HG03520 (cell line): ENCODE measurements around the gene RFXAP.
"Not testable (repeated sequence)": the region's sequence is repeated elsewhere in the genome, so short reads cannot be mapped to it uniquely, and the experiment has no call there.

Source experiments
- ATAC-seq: cut with Tn5 transposase; IDR thresholded peaks from one replicate; pipeline ENCODE4 v1.9.1; 2021; ENCODE audit warnings: mild to moderate bottlenecking, moderate library complexity; ENCODE audit not compliant: unreplicated experiment

The RFXAP gene, protein sequence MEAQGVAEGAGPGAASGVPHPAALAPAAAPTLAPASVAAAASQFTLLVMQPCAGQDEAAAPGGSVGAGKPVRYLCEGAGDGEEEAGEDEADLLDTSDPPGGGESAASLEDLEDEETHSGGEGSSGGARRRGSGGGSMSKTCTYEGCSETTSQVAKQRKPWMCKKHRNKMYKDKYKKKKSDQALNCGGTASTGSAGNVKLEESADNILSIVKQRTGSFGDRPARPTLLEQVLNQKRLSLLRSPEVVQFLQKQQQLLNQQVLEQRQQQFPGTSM

DNA sequence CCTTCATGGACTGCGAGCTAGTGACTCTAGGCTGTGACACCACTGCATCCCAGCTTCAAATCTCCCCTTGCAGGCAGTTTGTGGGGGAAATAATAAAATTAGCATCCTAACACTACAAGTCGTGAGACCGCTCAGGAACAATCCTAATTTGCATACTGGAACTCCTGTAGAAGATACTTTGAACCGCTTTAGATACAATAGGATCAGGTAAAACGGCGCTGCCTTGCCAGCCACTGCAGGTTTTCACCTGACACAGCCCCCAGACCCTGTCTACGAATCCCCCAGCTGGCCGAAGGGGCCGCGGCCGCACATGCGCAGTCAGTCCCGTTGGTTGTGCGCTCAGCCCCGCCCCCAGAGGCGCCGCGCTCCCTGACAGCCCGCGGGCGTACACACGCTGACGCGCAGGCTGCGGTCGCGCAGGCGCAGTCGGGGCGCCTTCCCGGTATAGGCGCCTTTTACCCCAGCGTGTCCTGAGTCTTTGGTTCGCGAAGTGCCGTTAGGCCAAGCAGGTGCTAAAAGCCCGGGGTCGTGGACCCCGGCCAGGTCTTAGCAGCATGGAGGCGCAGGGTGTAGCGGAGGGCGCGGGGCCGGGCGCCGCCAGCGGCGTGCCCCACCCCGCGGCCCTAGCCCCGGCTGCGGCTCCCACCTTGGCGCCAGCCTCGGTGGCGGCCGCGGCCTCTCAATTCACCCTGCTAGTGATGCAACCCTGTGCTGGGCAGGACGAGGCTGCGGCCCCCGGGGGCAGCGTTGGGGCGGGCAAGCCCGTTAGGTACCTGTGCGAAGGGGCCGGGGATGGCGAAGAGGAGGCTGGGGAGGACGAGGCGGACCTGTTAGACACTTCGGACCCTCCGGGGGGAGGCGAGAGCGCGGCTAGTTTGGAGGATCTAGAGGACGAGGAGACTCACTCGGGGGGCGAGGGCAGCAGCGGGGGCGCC lies at the start of gene RFXAP:
Gene RFXAP (plus strand): TSS at position 419 of the 935 bp plus-strand sequence. CDS start 136 bp downstream, at position 555.
- peak; percentile 80 for ATAC-seq

DNA sequence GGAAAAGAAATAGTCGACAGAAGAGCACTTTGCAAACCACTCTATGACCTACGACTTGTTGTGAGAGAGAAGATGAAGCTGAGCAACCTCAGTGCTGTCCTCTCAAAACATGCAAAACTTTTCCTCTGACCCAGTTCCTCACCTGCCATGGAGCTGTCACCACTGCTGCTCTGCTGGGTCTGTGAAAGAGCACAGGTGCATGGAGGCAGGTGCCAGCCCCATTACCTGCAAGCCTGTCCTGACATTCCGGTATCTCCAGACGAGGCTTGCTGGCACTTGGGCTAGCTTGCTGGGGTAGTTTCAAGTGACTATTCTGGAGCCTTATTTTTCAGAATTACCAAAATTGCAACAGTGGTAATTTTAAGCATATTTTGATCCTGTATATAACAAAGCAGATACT lies 49.5 kb upstream of the RFXAP start:
- ATAC-seq: no peak

DNA sequence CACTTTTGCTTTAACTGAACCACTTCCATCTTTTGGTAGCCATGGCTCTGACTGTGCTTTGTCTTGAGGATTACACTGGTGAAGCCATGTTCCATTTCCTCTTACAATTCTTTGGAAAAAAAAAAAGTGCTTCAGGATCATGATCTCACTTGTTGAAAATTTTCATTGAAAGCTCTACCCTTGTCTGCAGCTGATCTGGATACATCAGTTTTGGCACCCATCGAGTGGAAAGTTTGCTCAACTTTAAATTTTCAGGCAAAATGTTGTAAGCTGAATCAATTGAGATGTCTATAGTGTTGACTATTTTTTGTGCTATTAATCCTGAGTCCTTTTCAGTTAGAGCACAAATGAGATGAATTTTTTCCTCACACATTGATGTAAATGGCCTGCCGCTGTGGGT lies 48.3 kb upstream of the RFXAP start:
- no peak for ATAC-seq

DNA sequence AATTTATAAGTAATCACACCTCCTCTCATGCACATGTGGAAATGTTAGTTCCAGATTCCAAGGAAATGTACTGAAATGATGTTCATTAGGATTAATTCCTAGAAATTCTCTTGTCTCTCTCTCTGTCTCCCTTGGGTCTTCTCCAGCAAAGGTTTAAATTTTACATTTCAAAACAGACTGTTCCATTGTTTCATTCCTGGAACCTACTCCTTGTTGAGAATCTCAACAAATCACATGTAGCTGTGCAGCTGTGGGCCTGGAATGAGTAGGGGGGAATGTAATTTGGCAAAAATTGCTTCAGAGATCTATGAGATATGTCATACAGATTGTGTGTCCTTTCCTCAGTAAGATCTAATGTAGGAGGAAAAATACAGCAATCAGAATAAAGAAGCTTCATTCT lies 46.2 kb upstream of the RFXAP start:
- no peak for ATAC-seq

DNA sequence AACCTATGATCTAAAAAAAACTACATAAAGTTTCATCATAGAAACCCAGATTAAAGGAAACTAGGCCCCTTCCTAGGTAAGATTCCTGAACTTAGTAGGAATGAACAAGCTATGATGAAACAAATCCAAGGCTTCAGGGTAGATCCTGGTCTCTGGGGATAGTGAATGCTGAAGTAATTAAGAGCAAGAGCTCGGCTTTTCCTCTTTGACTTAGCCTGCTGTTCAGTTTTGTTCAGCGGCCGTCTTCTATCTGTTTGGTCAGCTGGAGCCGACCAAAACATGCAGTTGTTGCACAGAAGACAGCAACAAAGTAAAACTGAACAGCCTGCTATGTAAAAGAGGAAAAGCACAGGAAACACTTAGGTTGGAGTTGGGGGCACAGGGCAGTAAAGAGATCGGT lies 44.1 kb upstream of the RFXAP start:
- no peak for ATAC-seq

DNA sequence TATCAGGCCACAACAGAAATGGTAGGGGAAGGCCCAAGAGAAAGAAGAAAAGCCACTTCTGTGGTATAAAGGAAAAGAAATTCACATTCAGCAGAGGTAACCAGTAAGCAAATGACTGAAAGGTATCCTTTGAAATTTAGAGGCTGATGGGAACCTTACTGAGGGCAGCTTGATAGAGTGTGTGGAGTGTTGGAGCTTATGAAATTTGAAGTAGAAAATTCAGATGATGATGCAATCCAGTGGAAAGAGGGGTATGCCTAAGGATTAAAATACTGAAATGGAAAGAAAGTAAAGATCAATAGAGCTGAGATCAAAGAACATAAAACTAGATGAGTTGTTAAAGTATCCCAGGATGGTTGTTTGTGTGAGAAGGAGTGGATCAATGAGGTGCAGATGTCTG lies 42.8 kb upstream of the RFXAP start:
- ATAC-seq: no peak

DNA sequence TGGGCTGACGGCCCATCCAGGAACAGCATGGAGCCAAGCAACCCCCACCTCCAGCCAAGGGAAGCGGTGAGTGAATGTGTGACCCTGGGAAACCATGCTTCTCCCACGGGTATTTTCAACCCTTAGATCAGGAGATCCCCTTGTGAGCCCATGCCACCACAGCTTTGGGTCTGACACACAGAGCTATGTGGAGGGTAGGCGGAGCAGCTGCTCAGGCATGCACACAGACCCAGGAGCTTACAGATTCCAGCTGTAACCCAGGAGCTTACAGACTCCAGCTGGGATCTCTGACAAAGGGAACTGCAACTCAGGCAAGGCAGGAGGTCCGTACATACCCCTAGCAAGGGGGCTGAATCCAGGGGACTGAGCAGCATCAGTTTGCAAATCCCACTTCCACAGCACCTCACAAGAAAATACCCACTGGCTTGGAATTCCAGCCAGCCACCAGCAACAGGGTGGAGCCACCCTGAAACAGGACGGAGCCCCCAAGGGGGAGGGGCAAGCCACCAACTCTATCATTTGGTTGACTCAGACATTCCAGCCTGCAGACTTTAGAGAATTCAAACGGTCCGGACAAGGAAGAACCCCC lies 40.8 kb upstream of the RFXAP start:
- ATAC-seq: no peak

DNA sequence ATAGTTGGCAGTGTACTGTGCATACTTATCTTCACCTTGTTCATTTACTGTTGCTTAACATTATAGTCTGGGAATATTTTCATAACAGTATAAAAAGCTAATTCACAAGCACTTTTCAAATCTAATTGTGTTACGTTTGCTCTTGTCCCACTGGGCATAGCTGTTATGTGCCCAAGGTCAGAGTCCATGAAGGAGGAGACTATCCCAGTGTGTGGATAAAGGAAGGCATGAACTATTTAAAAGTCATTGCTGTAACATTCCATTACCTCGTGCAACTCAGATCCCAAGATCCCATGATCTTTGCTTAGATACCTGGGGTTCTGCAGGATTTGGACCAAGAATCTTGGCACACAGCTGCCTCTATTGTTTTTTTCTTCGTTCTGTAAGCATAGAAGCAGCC lies 35.1 kb upstream of the RFXAP start:
- no peak for ATAC-seq

DNA sequence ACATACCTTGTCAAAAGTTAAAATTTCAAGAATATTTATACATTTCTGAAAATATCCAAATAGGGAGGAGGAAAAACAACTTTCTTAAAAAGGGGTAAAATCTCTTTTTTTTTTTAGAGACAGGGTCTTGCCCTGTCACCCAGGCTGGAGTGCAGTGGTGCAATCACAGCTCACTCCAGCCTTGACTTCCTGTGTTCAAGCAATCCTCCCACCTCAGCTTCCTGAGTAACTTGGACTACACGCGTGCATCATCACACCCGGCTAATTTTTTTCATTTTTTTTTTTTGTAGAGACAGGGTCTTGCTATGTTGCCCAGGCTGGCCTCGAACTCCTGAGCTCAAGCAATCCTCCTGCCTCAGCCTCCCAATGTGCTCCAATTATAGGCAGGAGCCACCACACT lies 32.8 kb upstream of the RFXAP start:
- ATAC-seq: not testable (repeated sequence)

DNA sequence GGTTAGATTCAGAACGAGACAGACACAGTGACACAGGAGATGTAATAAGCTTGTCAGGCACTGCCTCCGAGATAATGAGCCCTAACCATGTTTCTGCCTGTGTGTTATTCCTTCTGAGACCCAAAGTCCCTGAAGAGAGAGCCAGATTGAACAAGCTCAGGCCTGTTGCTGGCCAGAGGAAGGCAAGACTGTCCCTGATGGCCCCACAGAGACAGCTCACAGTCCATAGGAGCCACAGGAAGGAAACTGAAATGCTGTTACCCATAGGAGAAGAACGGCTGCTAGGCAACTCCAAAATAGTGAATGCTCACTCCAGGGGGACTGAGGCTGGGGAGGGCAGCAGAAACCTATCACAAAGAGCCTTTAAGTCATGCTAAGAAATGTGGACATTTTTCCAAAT lies 31.8 kb upstream of the RFXAP start:
- ATAC-seq: no peak

DNA sequence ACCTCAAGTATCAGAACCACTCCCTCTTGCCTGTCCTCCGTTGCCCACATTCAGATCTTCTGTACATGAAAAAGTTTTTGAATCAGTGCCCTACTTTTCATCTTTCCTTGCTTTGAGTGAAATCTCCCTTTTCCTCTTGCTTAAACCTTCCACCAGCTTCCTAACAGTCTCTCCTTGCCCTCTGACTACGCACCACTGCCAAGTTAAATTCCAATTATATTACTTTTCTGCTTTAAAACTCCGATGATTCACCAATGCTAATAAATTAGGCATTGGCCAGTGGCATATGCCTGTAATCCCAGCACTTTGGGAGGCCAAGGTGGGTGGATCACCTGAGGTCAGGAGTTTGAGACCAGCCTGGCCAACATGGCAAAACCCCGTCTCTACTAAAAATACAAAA lies 30.7 kb upstream of the RFXAP start:
- ATAC-seq: no peak

DNA sequence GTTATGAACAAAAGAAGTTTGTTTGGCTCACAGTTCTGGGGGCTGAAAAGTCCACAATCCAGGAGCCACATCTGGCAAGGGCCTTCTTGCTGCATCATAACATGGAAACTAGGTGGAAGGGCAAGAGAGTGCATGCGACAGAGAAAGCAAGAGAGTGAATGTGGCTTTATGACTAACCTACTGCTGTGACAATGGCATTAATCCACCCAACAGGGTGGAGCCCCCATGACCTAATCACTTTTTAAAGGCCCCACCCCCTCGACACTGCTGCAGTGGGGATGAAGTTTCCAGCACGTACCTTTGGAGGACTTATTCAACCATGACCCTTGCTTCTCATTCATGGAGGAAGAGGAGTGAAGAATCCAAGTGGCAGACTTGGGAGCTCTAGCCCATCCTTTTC lies 30.0 kb upstream of the RFXAP start:
- no peak for ATAC-seq

DNA sequence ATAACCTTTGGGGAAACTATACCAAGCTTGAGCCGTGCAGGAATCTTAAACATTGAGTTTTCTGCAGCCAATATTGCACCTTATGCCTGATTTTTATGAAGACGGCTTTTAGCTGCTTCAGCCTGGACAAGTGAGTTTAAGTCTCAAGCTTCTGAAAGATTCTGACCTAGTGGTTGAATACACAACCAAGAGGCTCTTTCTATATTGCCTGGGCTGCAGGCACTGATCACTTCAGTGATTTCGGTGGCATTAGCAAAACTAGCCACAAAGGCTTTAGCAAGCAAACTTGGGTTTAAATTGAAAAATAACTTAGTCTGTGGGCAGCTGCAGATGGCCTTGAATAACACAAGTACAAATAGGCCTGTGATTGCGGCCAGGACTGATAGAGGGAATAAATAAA lies 29.3 kb upstream of the RFXAP start:
- ATAC-seq: no peak

DNA sequence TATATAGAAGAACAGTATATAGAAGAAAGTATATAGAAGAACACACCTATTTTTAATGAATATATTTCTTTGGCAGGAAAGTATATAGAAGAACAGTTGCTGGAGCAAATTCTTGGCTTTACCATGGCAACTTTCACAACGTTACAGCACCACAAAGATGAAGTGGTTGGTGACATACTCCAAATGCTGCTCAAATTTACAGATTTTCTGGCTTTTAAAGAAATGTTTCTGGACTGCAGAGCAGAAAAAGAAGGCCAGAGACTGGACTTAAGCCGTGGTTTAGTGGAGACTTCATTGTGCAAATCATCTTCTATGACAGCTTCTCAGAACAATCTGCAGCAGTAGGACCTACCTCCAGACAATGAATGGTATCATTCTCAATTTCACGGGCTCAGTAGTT lies 24.3 kb upstream of the RFXAP start:
- no peak for ATAC-seq

DNA sequence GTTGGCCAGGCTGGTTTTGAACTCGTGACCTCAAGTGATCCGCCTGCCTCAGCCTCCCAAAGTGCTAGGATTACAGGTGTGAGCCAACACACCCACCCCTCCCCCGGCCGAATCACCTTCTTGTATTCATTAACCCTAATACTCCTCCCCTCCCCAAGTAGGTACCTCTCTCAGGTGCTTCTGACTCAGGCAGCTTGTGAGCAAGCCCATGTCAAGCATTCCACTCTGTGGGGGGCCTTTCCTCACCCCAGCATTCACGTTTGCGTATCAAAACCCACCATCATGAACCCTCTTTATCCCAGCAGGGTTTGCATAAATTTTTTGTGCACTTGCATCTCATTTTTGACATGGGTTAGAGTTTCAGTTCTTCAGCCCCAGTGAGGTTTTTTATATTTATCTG lies 23.6 kb upstream of the RFXAP start:
- ATAC-seq: no peak

DNA sequence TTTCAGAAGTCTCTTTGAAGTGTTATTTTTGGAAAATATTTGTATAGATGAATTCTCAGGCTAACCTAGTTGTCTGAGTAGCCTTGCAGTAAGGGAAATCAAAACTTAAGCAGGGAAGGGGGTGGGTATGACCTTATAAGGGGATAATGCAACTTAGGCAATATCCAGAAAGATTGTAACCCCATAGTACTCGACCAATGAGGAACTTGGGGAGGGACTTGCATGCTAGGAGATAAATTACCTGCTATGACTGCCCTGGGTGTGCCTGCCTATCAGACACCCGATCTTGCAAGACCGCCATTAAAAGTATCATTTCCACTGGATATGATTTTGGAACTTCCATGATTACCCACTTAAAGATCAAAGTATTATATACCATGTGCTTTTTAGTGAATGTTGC lies 23.0 kb upstream of the RFXAP start:
- no peak for ATAC-seq

DNA sequence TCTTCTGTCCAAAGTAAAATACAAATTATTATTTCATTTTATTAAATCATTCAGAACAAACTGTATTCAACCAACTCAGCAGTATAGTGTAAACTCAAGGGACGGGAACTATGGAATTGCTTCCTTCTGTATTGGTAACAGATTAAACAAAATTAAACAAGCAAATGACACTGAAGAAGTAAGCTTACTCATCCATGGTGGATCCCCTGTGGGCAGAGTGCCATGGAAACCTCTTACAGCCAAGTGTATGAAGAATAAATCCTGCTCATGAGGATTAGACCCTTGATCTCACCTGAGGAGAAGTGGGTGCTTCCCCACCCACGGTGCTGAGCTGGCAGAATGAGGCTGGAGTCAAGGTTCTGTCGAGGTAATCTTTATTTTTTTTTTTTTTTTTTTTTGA lies 18.0 kb upstream of the RFXAP start:
- ATAC-seq: no peak

DNA sequence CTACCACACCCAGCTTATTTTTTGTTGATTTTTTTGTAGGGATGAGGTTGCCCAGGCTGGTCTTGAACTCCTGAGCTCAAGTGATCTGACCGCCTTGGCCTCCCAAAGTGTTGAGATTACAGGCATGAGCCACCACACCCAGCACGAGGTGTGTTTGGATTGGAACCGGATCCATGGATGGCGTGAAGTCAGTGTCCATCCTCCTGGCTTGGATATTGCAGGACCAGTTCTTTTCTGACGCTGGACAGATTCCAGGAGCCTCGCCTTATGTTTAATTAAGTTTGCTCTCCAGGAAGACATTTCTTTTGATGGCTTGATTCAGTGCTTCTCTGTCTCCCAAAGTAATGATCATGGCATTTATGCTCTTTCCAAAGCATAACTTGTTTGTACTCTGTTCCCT lies 14.4 kb upstream of the RFXAP start:
- ATAC-seq: no peak

DNA sequence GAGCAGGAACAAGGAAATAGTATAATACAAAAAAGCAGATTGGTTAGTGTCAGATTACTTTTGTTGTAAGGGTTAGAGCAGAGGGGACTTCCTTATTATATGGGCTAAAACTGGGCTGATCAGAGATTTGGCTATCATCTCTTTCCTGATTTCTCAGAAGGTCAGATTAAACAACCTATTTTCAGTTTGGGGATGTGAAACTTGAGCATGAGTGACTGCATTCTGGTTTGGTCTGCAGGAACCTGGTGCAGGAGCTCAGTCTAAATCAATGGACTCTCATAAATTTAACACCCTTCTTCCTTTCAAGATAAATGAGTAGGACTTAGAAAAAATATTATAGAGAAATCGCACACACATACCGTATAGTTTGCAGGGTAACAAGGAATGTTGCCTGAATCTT lies 12.9 kb upstream of the RFXAP start:
- no peak for ATAC-seq

DNA sequence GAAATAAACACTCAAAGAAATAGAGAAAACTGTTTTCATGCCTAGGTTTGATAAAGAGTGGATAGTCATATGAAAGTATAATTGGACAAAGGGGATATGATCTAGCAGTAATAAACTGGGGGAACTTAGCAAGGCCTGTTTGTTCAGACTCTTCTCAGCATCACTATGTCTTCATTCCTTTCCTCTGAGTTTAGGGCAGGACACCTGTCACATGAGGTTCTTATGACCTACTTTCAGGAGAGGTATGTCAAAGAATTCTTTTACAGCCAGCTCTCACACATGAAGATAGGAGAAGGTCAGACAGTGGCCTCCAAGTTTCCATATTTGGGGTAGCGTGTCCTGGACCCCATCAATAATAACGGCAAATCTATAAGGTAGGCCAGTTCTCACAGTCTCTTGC lies 11.4 kb upstream of the RFXAP start:
- ATAC-seq: no peak

DNA sequence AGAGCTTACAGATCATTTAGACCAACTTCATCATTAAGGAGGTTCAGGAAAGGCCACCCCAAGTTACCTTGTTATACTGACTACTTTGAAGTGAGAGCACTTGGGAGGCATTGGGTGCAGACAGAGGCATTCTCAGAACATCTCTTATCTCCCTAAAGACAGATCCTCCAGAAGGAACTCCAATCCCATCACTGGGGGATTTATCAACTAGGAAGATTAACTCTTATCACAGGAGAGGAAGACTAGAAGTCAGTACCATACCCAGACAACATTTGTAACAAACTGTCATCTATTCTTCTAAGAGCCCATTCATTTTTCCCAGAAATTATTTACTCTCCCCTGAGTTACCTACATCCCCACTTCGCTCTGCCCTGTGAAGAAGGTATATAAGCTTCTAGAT lies 5.8 kb upstream of the RFXAP start:
- no peak for ATAC-seq

DNA sequence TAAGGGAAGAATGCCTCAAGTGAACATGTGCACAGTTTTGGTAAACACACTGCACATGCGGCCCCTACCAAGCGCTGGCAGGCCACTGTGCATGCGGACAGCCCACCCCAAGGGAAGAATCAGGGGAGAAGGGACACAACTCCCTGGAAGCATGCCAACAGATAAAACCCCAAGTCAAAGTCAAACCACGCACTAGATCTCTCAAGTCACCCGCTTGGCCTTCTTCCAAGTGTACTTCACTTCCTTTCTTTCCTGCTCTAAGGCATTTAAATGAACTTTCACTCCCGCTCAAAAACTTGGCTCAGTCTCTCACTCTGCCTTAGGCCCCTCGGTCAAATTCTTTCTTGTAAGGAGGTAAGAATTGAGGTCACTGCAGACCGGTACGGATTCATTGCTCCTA lies 4.6 kb upstream of the RFXAP start:
- no peak for ATAC-seq
